Osteoblast (primary cell): ENCODE measurements around the gene DCDC2. TPM values are rescaled to one million over a fixed set of nuclear protein-coding genes. Genes with fewer than 3 reads are reported as not detected.

Experiments used
- DNase-seq: peaks from one replicate; pipeline ENCODE4 v3.0.0; 2011; ENCODE audit warnings: low spot score, mixed read lengths; ENCODE audit not compliant: insufficient read length; ENCODE audit errors: missing footprints
- H2AFZ ChIP-seq: 2 replicates; pipeline ENCODE4 v1.6.0; 2011; ENCODE audit warnings: mild to moderate bottlenecking, low read length
- H3K27ac ChIP-seq: 2 replicates; pipeline ENCODE4 v1.5.1; 2011; ENCODE audit warnings: mild to moderate bottlenecking, low read depth, low read length, moderate library complexity
- H3K27me3 ChIP-seq: 2 replicates; pipeline ENCODE4 v1.6.0; 2012; ENCODE audit warnings: mild to moderate bottlenecking, control low read depth, inconsistent platforms, low read length, moderate library complexity; ENCODE audit not compliant: insufficient read depth
- H3K36me3 ChIP-seq: 2 replicates; pipeline ENCODE4 v1.5.1; 2011; ENCODE audit warnings: mild to moderate bottlenecking, low read length, control low read depth, moderate library complexity; ENCODE audit not compliant: insufficient read depth
- H3K4me1 ChIP-seq: 2 replicates; pipeline ENCODE4 v1.5.1; 2011; ENCODE audit warnings: mild to moderate bottlenecking, low read length, control low read depth, moderate library complexity; ENCODE audit not compliant: insufficient read depth
- H3K4me2 ChIP-seq: 2 replicates; pipeline ENCODE4 v1.6.0; 2011; ENCODE audit warnings: mild to moderate bottlenecking, low read length; ENCODE audit not compliant: insufficient read depth
- H3K4me3 ChIP-seq: fragments of 200-600 bp; sonication (generic); 3 replicates; pipeline ENCODE4 v1.5.1; 2012; ENCODE audit warnings: mild to moderate bottlenecking, low read length, inconsistent platforms; ENCODE audit not compliant: insufficient read depth
- H3K79me2 ChIP-seq: 2 replicates; pipeline ENCODE4 v1.6.0; 2012; ENCODE audit warnings: mild to moderate bottlenecking, low read length, control low read depth, inconsistent platforms; ENCODE audit not compliant: insufficient read depth
- H3K9me3 ChIP-seq: 2 replicates; pipeline ENCODE4 v1.5.1; 2011; ENCODE audit warnings: low read depth, low read length, control low read depth
- H4K20me1 ChIP-seq: 2 replicates; pipeline ENCODE4 v1.6.0; 2012; ENCODE audit warnings: mild to moderate bottlenecking, low read length, control low read depth; ENCODE audit not compliant: insufficient read depth
- CTCF ChIP-seq: IDR thresholded peaks from 2 replicates; pipeline ENCODE4 v1.5.1; 2011; ENCODE audit warnings: mild to moderate bottlenecking, low read depth, low read length, moderate library complexity; ENCODE audit errors: extremely low read depth
- small RNA-seq: library from RNA; depleted of rRNA; stranded (forward); fragments of <200 nt; gene quantifications from one replicate; pipeline ENCODE3, GENCODE V24; 2012
- total RNA-seq: library from RNA; depleted of rRNA; stranded (reverse); fragments of >200 nt; gene quantifications from 2 replicates; pipeline ENCODE4 v1.2.3, GENCODE V29; 2012

The DCDC2 gene
- total RNA-seq, 1 donor, result under 0.01 TPM

- no peak for DNase-seq
- H2AFZ ChIP-seq, result no peak overlapping the region
- H3K4me1 ChIP-seq, result no peaks in the 10 kb centered on the region
- TF ChIP-seq CTCF, result no peak
- no peak overlapping the region for H3K27ac ChIP-seq
- H4K20me1 ChIP-seq, result no peaks in the 10 kb centered on the region
- no peaks in the 10 kb centered on the region for H3K36me3 ChIP-seq
- H3K79me2 ChIP-seq, result no peaks in the 10 kb centered on the region
- H3K9me3 ChIP-seq, result no peaks in the 10 kb centered on the region
- no peak overlapping the region for H3K4me3 ChIP-seq
- no peak overlapping the region for H3K4me2 ChIP-seq
- no peaks in the 10 kb centered on the region for H3K27me3 ChIP-seq
Observed at GRCh38 chr6:24122139-24122538, 235.7 kb downstream of the DCDC2 start.

Small RNAs within 50 kb of the gene (small RNA-seq; reads per million reads assigned to genes)
- gene RF00218 (not detected), gene RNU6-391P (not detected)

Other genes with a start within 250 kb of the DCDC2 start
- gene NRSN1, start 231.8 kb downstream of the DCDC2 start, total RNA-seq, result not detected in 2 replicates
- 22.7 and 23.5 TPM in 2 replicates for gene MRS2, start 44.9 kb upstream of the DCDC2 start, total RNA-seq
- 0.72 and 0.88 TPM in 2 replicates for gene GPLD1, start 131.5 kb upstream of the DCDC2 start, total RNA-seq
- 1.8 and 2.2 TPM in 2 replicates for gene ALDH5A1, start 136.9 kb upstream of the DCDC2 start, total RNA-seq